ENCODE measurements around the gene MIGA2.

MIGA2 gene

GRCh38 chr9:129118799-129119198 lies 82.4 kb downstream of the MIGA2 start:
- H3K4me1 Mint-ChIP-seq, result peaks cover 7% of the 10 kb centered on the region
- no peak overlapping the region for H3K4me3 Mint-ChIP-seq
- DNase-seq (ENCODE audit: low spot score in 2 of 2) (no peak), ATAC-seq (replicated peaks; ENCODE audit: extremely low read depth, poor library complexity, severe bottlenecking) (no peak)
- H3K27ac Mint-ChIP-seq (ENCODE audit: low read depth), result no peak overlapping the region
- H3K9me3 Mint-ChIP-seq, result no peaks in the 10 kb centered on the region
- no peaks in the 10 kb centered on the region for H3K27me3 Mint-ChIP-seq
- peaks cover 32% of the 10 kb centered on the region for H3K36me3 Mint-ChIP-seq (ENCODE audit: insufficient read depth)

GRCh38 chr9:129121483-129121882 lies 85.1 kb downstream of the MIGA2 start:
- Mint-ChIP-seq H3K9me3 (no peaks in the 10 kb centered on the region), H3K36me3 (ENCODE audit: insufficient read depth) (peaks cover 39% of the 10 kb centered on the region), H3K27me3 (no peaks in the 10 kb centered on the region), H3K4me1 (peaks cover 7% of the 10 kb centered on the region), H3K4me3 (no peak overlapping the region), H3K27ac (ENCODE audit: low read depth) (peak overlapping the region; percentile 38)
- DNase-seq (ENCODE audit: low spot score in 2 of 2), result no peak
- ATAC-seq (replicated peaks; ENCODE audit: extremely low read depth, poor library complexity, severe bottlenecking), result no peak
